SK-N-SH (cell line): ENCODE results near the gene WBP11.

Experiments
- CHD2 ChIP-seq: fragments of 150-350 bp; IDR thresholded peaks from 2 replicates; pipeline ENCODE4 v1.6.1; 2018; ENCODE audit warnings: low read length; ENCODE audit not compliant: partially characterized antibody
- CTCF ChIP-seq: fragments of 200-600 bp; sonication (generic); IDR thresholded peaks from 2 replicates; pipeline ENCODE4 v1.6.1; 2017; ENCODE audit warnings: antibody characterized with exemption, mild to moderate bottlenecking, moderate library complexity
- ELF1 ChIP-seq: IDR thresholded peaks from 2 replicates; pipeline ENCODE4 v1.4.0; 2012
- EP300 ChIP-seq, 2 experiments: IDR thresholded peaks; 2 replicates each; pipeline versions ENCODE4 v1.4.0 to v1.6.1; 2012; ENCODE audit warnings: borderline replicate concordance in 1 of 2, low read depth in 1 of 2, low read length in 1 of 2
- GATA2 ChIP-seq: sonication (generic); formaldehyde crosslinking; IDR thresholded peaks from 2 replicates; pipeline ENCODE4 v1.5.0; 2020; ENCODE audit warnings: mild to moderate bottlenecking, missing genetic modification reagents
- JUND ChIP-seq: IDR thresholded peaks from 2 replicates; pipeline ENCODE4 v1.4.0; 2012
- MAX ChIP-seq: IDR thresholded peaks from 2 replicates; pipeline ENCODE4 v1.4.0; 2012; ENCODE audit warnings: low read depth
- MXI1 ChIP-seq: IDR thresholded peaks from 2 replicates; pipeline ENCODE4 v1.6.1; 2012; ENCODE audit warnings: mild to moderate bottlenecking, low read depth, low read length, improper control_type of control experiment
- NFIC ChIP-seq: IDR thresholded peaks from 2 replicates; pipeline ENCODE4 v1.4.0; 2012; ENCODE audit warnings: borderline replicate concordance
- POLR2AphosphoS5 ChIP-seq: IDR thresholded peaks from 2 replicates; pipeline ENCODE4 v1.6.1; 2012; ENCODE audit warnings: low read depth, low read length
- REST ChIP-seq: IDR thresholded peaks from 2 replicates; pipeline ENCODE4 v1.6.1; 2012; ENCODE audit warnings: mild to moderate bottlenecking, low read depth, low read length, moderate library complexity
- SIN3A ChIP-seq: IDR thresholded peaks from 2 replicates; pipeline ENCODE4 v1.6.1; 2012; ENCODE audit warnings: low read depth, mild to moderate bottlenecking, low read length, moderate library complexity, borderline replicate concordance
- TAF1 ChIP-seq: IDR thresholded peaks from 2 replicates; pipeline ENCODE4 v1.6.1; 2012; ENCODE audit warnings: low read depth, mild to moderate bottlenecking, low read length, moderate library complexity, borderline replicate concordance
- TEAD4 ChIP-seq: IDR thresholded peaks from 2 replicates; pipeline ENCODE4 v1.4.0; 2012; ENCODE audit warnings: mild to moderate bottlenecking, borderline replicate concordance; ENCODE audit not compliant: insufficient read depth

- TF ChIP-seq CTCF (no peak), MXI1 (no peak), CHD2 (no peak), TEAD4 (no peak), TAF1 (no peak), JUND (no peak), REST (no peak), NFIC (no peak), MAX (no peak), SIN3A (no peak), POLR2AphosphoS5 (no peak), EP300 (IDR thresholded peaks at IDR 0.05; ENCODE audit: borderline replicate concordance in 1 of 2, low read depth in 1 of 2, low read length in 1 of 2) (no peak), GATA2 (CRISPR knock-in tag) (no peak), ELF1 (no peak)
Measured at GRCh38 chr12:14810167-14810952, 7.1 kb upstream of the WBP11 start.
